ENCODE results near the gene PRM3.

The PRM3 gene

DNA sequence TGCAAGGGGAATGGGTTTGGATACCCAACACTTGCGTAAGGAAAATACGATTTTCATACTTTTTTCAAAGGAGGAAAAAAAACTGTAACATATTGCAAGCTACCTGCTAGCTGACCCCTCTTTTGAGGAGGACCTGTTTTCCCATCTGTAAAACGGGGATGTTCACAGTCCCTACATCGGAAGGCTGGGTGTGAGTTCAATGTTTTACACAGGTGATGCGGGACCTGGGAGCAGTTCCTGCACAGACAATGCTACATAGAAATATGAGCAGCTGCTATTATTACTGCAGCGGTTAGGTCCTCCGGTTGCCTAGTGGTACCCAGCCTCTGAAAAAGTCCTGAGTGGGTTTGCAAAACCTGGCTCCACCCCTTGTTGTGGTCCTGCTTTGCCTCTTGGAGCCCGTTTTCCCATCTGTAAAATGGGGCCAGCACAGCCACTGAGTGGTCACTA lies 20.9 kb downstream of the PRM3 start:
- no peak for DNase-seq
- in situ Hi-C loops (cut with HindIII; ENCODE audit: low pct_ligation_motif_present, low pct_unique_long_range_greater_than_20kb, low sequenced_read_pairs) = no loop called here

GRCh38 chr16:11251525-11252481 lies 21.6 kb downstream of the PRM3 start:
- no peak for DNase-seq
- in situ Hi-C loops (cut with HindIII; ENCODE audit: low pct_ligation_motif_present, low pct_unique_long_range_greater_than_20kb, low sequenced_read_pairs) = no loop called here

- DNase-seq = no peak
- in situ Hi-C loops (cut with HindIII; ENCODE audit: low pct_ligation_motif_present, low pct_unique_long_range_greater_than_20kb, low sequenced_read_pairs) = no loop called here
Observed at GRCh38 chr16:11250786-11251524, 22.5 kb downstream of the PRM3 start.

GRCh38 chr16:11250091-11250785 lies 23.2 kb downstream of the PRM3 start:
- DNase-seq = no peak
- in situ Hi-C loops (cut with HindIII; ENCODE audit: low pct_ligation_motif_present, low pct_unique_long_range_greater_than_20kb, low sequenced_read_pairs) = no loop called here

DNA sequence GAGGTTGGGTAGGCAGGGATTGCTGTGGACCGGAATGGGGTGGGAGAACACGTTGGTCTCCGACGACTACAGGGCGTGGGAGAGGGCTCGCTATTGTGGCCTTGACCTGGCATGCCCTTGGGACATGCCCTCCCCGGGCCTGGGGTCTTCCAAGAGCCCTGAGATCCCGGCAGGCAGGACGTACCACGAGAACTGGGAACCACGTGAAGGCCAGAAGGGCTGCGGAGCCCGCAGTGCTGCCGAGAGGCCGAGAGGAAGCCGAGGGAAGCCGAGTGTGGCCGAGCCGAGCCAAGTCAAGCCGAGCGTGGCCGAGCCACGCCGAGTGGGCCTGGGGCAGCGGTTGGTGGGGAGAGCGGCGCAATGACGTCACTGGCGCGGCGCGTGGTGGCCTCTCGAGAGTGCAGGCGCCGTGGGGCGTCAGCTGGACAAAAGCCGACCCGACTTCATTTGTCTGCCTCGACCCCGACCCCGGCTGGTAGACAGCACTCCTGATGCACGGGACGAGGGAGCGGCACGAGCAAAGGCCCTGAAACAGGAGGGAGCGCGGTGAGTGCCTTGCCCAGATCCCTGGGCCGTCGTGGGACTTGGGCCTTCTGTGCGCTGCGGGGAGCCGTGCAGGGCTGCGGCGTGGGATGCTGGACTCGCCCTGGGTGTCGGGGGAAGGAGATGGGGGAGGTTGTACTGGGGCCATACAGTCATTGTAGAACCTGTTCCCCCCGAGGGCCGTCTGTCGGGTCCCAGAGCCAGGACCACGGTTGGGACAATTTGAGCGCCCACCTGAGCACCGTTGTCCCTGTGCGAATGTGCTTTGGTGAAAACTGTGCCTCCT lies 24.0 kb downstream of the PRM3 start:
- DNase-seq = no peak
- in situ Hi-C loops (cut with HindIII; ENCODE audit: low pct_ligation_motif_present, low pct_unique_long_range_greater_than_20kb, low sequenced_read_pairs) = no loop called here

DNA sequence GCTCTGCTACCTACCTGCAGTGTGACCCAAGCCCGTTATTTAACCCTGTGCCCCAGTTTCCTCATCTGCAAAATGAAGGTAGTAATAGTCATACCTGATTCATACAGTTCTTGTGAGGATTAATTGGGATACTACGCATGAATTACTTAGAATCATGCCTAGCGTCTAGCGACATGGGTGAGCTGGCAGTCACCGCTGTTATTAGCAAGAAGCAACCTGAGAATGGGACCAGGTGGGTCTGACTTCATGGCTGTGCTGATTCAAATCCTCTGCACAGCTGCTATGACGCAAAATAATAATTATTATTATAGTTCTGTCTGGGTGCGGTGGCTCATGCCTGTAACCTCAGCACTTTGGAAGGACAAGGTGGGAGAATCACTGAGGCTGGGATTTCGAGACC lies 25.3 kb downstream of the PRM3 start:
- in situ Hi-C loops (cut with HindIII; ENCODE audit: low pct_ligation_motif_present, low pct_unique_long_range_greater_than_20kb, low sequenced_read_pairs) = no loop called here
- DNase-seq = no peak

DNA sequence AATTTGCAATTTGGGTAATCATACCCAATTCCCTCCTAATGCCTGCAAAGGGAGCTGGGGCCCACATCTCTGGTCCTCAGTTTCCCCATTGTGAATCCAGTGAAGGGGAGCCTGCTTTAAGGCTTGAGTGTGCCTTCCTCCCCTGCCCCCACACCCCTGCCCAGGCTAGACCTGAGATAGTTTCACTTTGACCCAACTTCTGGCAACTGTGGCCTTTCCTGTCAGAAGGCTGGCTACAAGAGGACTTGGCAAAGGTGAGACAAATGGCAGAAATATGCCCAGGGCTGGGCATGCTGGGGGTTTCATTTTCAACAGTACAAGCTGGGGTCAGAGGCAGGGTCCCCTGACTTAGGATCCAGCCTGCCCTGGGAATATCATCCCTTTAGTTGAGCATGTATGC lies 27.4 kb downstream of the PRM3 start:
- in situ Hi-C loops (cut with HindIII; ENCODE audit: low pct_ligation_motif_present, low pct_unique_long_range_greater_than_20kb, low sequenced_read_pairs) = no loop called here
- DNase-seq = no peak

DNA sequence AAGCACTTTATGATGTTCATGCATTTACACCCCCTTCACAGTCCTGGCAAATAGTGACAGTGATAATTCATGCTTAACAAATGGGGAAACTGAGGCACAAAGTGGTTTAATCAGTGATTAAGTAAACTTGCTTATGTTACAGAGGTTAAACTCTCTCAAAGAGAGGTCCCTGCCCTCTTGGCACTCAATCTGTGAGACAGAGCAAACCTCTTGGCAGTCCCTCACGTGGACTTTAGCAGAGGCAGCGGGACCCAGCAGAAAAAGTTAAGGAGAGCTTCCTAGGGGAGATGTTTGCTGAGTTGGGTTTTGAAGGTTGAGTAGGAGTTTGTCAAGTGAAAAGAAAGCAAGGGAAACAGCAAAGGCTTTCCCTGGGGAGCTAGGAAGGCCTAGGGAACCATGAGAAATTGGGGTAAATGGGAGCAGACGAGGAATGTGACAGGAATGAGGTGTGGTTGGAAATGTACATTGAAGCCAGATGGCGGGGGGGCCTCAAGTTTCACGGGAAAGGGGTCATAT lies 28.1 kb downstream of the PRM3 start:
- no peak for DNase-seq
- in situ Hi-C loops (cut with HindIII; ENCODE audit: low pct_ligation_motif_present, low pct_unique_long_range_greater_than_20kb, low sequenced_read_pairs) = no loop called here

GRCh38 chr16:11242658-11243057 lies 30.8 kb downstream of the PRM3 start:
- in situ Hi-C loops (cut with HindIII; ENCODE audit: low pct_ligation_motif_present, low pct_unique_long_range_greater_than_20kb, low sequenced_read_pairs) = no loop called here
- DNase-seq = no peak

DNA sequence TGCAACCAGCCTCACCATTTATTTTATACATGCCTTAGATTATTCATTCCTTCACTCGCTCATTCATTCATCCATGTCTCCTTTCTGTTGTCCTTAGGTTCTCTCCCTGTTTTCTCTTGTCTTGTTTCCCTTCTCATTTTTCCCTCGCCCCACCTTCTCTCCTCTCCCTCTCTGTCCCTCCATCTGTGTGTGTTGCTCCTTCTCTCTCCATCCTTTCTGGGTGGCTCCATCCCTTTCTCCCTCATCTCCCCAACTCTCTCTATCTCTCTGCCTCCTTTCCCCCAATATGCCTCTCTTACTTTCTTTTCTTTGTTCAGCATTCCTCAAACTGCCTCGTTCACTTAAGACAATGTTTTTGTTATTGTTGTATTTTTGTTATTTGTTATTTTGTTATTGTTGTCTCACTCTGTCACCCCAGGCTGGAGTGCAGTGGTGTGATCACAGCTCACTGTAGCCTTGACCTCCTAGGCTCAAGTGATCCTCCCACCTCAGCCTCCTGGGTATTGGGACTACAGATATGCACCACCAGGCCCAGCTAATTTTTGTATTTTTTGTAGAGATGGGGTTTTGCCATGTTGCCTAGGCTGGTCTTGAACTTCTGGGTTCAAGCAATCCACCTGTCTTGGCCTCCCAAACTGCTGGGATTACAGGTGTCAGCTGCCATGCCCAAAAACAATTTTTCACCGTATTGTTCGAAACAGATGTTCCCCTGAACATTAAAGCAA lies 31.8 kb downstream of the PRM3 start:
- in situ Hi-C loops (cut with HindIII; ENCODE audit: low pct_ligation_motif_present, low pct_unique_long_range_greater_than_20kb, low sequenced_read_pairs) = no loop called here
- no peak for DNase-seq

DNA sequence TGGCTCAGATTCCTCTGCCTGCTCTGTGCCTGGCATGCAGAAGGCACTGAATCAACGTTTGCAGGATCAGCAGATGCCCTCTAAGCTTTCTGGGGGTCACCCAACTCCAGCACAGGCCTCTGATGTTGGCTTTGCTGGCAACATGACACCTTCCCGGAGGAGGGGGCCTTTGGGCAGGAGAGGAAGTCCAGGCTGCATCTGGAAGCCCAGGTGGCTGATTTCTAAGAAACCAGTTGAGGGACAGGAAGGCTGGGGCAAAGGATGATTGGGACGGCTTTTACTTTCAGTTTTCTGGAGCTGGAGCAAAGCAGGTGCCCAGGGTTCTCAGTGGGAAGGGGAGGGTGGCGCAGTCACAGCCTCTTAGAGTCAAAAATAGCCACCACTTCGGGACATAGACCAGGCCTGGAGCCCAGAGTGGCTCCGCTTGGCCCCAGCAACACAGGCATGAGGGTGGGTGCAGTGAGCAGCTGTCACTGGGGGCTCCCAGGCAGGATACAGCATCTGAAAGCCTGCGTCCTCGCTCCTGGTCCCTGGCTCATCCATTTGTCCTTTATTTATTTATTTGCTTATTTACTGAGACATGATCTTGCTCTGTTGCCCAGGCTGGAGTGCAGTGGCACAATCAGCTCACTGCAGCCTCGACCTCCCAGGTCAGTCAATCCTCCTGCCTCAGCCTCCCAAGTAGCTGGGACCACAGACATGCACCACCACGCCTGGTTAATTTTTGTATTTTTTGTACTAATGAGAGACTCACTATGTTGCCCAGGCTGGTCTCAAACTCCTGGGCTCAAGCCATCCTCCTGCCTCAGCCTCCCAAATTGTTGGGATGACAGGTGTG lies 32.6 kb downstream of the PRM3 start:
- DNase-seq = no peak
- in situ Hi-C loops (cut with HindIII; ENCODE audit: low pct_ligation_motif_present, low pct_unique_long_range_greater_than_20kb, low sequenced_read_pairs) = no loop called here

DNA sequence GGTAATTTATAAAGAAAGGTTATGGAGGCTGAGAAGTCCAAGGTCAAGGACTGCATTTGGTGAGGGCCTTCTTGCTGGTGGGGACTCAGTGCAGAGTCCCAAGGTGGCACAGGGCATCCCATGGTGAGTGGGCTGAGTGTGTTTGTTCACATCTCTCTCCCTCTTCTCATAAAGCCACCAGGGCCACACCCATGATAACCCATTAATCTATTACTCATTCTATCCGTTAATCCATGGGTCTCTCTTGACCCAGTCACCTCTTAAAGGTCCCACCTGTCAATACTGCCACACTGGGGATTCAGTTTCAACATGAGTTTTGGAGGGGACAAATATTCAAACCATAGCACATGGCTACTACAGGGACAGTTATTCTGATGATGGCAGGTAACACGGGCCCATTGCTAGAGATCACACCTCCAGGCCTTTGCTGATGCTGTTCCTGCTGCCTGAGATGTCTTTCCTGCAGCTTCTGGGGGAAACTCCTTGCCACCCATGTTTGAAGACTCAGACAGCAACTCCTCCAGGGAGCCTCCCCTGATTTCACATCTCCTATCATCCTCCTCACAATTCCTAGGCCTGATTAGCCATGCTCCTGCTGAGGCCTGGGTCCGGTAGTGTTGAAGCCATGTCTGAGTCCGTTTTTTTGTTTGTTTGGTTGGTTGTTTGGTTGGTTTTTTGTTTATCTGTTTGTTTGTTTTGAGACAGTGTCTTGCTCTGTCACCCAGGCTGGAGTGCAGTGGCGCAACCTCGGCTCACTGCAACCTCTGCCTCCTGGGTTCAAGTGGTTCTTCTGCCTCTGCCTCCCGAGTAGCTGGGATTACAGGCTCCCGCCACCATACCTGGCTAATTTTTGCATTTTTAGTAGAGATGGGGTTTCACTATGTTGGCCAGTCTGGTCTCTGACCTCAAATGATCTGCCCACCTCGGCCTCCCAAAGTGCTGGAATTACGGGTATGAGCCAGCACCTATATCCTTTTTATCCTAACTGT lies 33.5 kb downstream of the PRM3 start:
- DNase-seq = no peak
- in situ Hi-C loops (cut with HindIII; ENCODE audit: low pct_ligation_motif_present, low pct_unique_long_range_greater_than_20kb, low sequenced_read_pairs) = no loop called here

- in situ Hi-C loops (cut with HindIII; ENCODE audit: low pct_ligation_motif_present, low pct_unique_long_range_greater_than_20kb, low sequenced_read_pairs) = no loop called here
- no peak for DNase-seq
Observed at GRCh38 chr16:11238272-11239202, 34.9 kb downstream of the PRM3 start.

- in situ Hi-C loops (cut with HindIII; ENCODE audit: low pct_ligation_motif_present, low pct_unique_long_range_greater_than_20kb, low sequenced_read_pairs) = no loop called here
Observed at GRCh38 chr16:11236461-11237254, 36.8 kb downstream of the PRM3 start.

More at GRCh38 chr16:11236461-11237254, 36.8 kb downstream of the PRM3 start:
- DNase-seq = no peak

All from ACHN (cell line).